HEK293T (cell line): Measurements from ENCODE around the gene RNLS.

Experiments used
- CTBP1 ChIP-seq: fragments of 450-650 bp; IDR thresholded peaks from 2 replicates; pipeline ENCODE4 v1.6.1; 2016; ENCODE audit warnings: borderline replicate concordance
- FOXA1 ChIP-seq: fragments of 450-650 bp; IDR thresholded peaks from 2 replicates; pipeline ENCODE4 v1.6.1; 2016; ENCODE audit warnings: mild to moderate bottlenecking
- FOXM1 ChIP-seq: fragments of 450-650 bp; IDR thresholded peaks from 2 replicates; pipeline ENCODE4 v1.6.1; 2017; ENCODE audit warnings: mild to moderate bottlenecking, borderline replicate concordance
- SP1 ChIP-seq: fragments of 450-650 bp; IDR thresholded peaks from 2 replicates; pipeline ENCODE4 v1.6.1; 2017
- TARDBP ChIP-seq: fragments of 450-650 bp; IDR thresholded peaks from 2 replicates; pipeline ENCODE4 v1.6.1; 2016
- ZNF384 ChIP-seq: fragments of 450-650 bp; IDR thresholded peaks from 2 replicates; pipeline ENCODE4 v1.6.1; 2016

DNA sequence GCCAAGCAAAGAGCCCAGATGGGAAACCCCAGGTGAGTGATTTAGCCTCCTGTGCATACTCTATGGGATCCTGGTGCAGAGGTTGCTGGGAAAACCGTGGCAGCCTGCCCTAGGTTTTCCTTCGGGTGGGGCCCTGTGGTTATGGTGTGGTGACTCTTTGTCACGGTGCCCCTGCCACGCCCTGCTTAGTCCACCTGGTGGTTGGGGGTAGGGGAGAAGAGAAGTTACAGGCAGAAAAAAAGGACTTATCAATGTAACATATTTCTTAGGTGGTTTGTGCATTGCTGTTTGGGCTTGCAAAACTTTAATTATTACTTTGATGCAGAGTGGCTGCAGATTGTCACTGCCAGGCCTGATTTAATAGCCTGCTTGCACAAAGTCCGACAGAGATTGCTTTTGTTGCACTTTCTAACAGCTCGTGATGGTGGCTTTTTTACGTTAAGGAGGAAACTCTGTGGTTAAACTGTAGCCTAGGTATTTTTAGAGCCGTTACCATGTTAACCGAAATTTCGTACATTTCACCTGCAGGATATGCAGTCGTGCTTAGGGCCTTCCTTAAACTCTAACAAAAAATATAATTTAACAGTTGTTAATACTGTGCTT, 197.4 kb downstream of the RNLS start:
- TF ChIP-seq CTBP1 (no peak), ZNF384 (no peak), TARDBP (no peak), FOXM1 (no peak), SP1 (no peak), FOXA1 (no peak)
